Colonic mucosa (tissue), 4 donors: ENCODE results near the gene METTL22. TPM values are rescaled to one million over a fixed set of nuclear protein-coding genes. Genes with fewer than 3 reads are reported as not detected.

ENCODE experiments used
- DNase-seq: peaks from one replicate; pipeline ENCODE4 v3.0.0-alpha.2; 2020
- H3K27ac ChIP-seq: fragments of 200-600 bp; one replicate; pipeline ENCODE4 v1.8.0; 2021
- H3K27me3 ChIP-seq: fragments of 200-600 bp; one replicate; pipeline ENCODE4 v1.8.0; 2021
- H3K36me3 ChIP-seq: fragments of 200-600 bp; one replicate; pipeline ENCODE4 v1.8.0; 2021
- H3K4me1 ChIP-seq: fragments of 200-600 bp; one replicate; pipeline ENCODE4 v1.8.0; 2021; ENCODE audit warnings: mild to moderate bottlenecking
- H3K4me3 ChIP-seq: fragments of 200-600 bp; one replicate; pipeline ENCODE4 v1.8.0; 2021
- H3K9ac ChIP-seq, 2 donors: one replicate each; pipeline ENCODE4 v1.7.0; 2013; ENCODE audit warnings: control low read depth in 2 of 2, low read depth in 2 of 2, low read length in 2 of 2
- H3K9me3 ChIP-seq: fragments of 200-600 bp; one replicate; pipeline ENCODE4 v1.8.0; 2021
- CTCF ChIP-seq: fragments of 200-600 bp; IDR thresholded peaks from one replicate; pipeline ENCODE4 v1.8.0; 2022; ENCODE audit warnings: antibody characterized with exemption, mild to moderate bottlenecking
- intact Hi-C: fragments of 100-400 bp; cut with DNase I; formaldehyde crosslinking; loops from one replicate; pipeline ENCODE4 v1.14.1; 2022
- total RNA-seq, 2 donors: library from RNA; stranded (reverse); fragmentation: NEBNext Ultra II Directional in 1 of 2; extraction: Animal tissue kit (Norgen Biotek cat#: 25700) in 1 of 2; gene quantifications; one replicate each; pipeline ENCODE4 v1.2.1, GENCODE V29; 2021
- donor health status: healthy.
- donor health status: DM: no; HTN: no; CAD: no.
- donor health status: DM: no; HTN: no; CAD: no.

The METTL22 gene
- total RNA-seq, 2 donors from 2014 or later = 16.1 to 26.8 TPM

- H3K9me3 ChIP-seq = no peaks in the 10 kb centered on the region
- no peaks in the 10 kb centered on the region for H3K27me3 ChIP-seq
- no peak overlapping the region for H3K27ac ChIP-seq
- no peak for DNase-seq
- no peak overlapping the region for H3K9ac ChIP-seq
- no peaks in the 10 kb centered on the region for H3K36me3 ChIP-seq
- no peaks in the 10 kb centered on the region for H3K4me1 ChIP-seq
- no peak for TF ChIP-seq CTCF
- intact Hi-C loops = no loop called here
- no peak overlapping the region for H3K4me3 ChIP-seq
Measured at GRCh38 chr16:8611122-8611521, 10.4 kb upstream of the METTL22 start.

- no peaks in the 10 kb centered on the region for H3K36me3 ChIP-seq
- no peak overlapping the region for H3K27ac ChIP-seq
- H3K4me1 ChIP-seq = no peaks in the 10 kb centered on the region
- H3K9ac ChIP-seq = no peak overlapping the region
- no peak for TF ChIP-seq CTCF
- no peaks in the 10 kb centered on the region for H3K9me3 ChIP-seq
- intact Hi-C loops = no loop called here
- no peak for DNase-seq
- H3K27me3 ChIP-seq = no peaks in the 10 kb centered on the region
- H3K4me3 ChIP-seq = no peak overlapping the region
Measured at GRCh38 chr16:8611886-8612600, 9.5 kb upstream of the METTL22 start.

- no peak overlapping the region for H3K9ac ChIP-seq
- no peak for DNase-seq
- intact Hi-C loops = no loop called here
- no peaks in the 10 kb centered on the region for H3K36me3 ChIP-seq
- TF ChIP-seq CTCF = no peak
- H3K27ac ChIP-seq = no peak overlapping the region
- H3K4me1 ChIP-seq = no peaks in the 10 kb centered on the region
- no peaks in the 10 kb centered on the region for H3K27me3 ChIP-seq
- H3K4me3 ChIP-seq = no peak overlapping the region
- no peaks in the 10 kb centered on the region for H3K9me3 ChIP-seq
Measured at GRCh38 chr16:8614435-8615029, 7.0 kb upstream of the METTL22 start.

GRCh38 chr16:8619671-8620370 lies 1.7 kb upstream of the METTL22 start:
- Histone ChIP-seq H3K27ac (no peak overlapping the region), H3K4me1 (peaks cover 11% of the 10 kb centered on the region), H3K9me3 (no peaks in the 10 kb centered on the region), H3K9ac (no peak overlapping the region), H3K4me3 (no peak overlapping the region), H3K36me3 (no peaks in the 10 kb centered on the region), H3K27me3 (no peaks in the 10 kb centered on the region)
- DNase-seq = no peak
- intact Hi-C loops = no loop called here
- no peak for TF ChIP-seq CTCF

- no peak for TF ChIP-seq CTCF
- H3K27ac ChIP-seq = no peak overlapping the region
- H3K4me3 ChIP-seq = no peak overlapping the region
- no peak for DNase-seq
- intact Hi-C loops = no loop called here
- no peaks in the 10 kb centered on the region for H3K9me3 ChIP-seq
- H3K27me3 ChIP-seq = no peaks in the 10 kb centered on the region
- peaks cover 2% of the 10 kb centered on the region for H3K36me3 ChIP-seq
- H3K9ac ChIP-seq = no peak overlapping the region
- peaks cover 11% of the 10 kb centered on the region for H3K4me1 ChIP-seq
Measured at GRCh38 chr16:8620535-8620934, 963 bp upstream of the METTL22 start.
